HG02884 (cell line): ENCODE measurements around the gene THAP6.
"Not testable (repeated sequence)": the region's sequence is repeated elsewhere in the genome, so short reads cannot be mapped to it uniquely, and the experiment has no call there.

Experiments
- ATAC-seq: cut with Tn5 transposase; IDR thresholded peaks from one replicate; pipeline ENCODE4 v1.9.1; 2021; ENCODE audit warnings: mild to moderate bottlenecking, moderate library complexity; ENCODE audit not compliant: unreplicated experiment

The THAP6 gene

GRCh38 chr4:75514131-75514948, at the start of gene THAP6, which contains the start of gene RCHY1:
THAP6 (plus strand) TSS chr4:75514473; CDS start chr4:75515453, 980 bp downstream.
RCHY1 (minus strand) TSS chr4:75514403; CDS start chr4:75514286, 117 bp downstream.
- peak; percentile 94 for ATAC-seq

DNA sequence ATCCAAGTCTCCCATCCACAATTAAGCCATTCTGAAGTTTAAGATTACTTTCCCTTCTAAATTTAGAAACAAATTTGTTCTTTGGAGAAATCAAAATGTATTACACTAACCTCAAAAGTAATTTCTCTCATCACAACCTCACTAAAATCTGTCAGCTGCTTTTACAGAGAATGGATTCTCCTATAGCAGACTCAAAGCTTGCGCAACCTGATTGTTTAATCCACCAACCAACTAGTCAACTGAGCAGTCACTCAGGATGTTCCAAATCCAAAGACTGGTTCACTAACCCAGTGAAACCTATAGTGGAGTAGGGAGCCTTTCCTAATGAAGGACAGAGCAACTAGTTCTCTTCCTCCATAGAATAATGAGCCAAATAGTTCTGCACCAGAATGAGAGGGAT, 44.4 kb upstream of the THAP6 start:
- no peak for ATAC-seq

- no peak for ATAC-seq
These were observed 43.5 kb upstream of the THAP6 start for GRCh38 chr4:75470738-75471137.

DNA sequence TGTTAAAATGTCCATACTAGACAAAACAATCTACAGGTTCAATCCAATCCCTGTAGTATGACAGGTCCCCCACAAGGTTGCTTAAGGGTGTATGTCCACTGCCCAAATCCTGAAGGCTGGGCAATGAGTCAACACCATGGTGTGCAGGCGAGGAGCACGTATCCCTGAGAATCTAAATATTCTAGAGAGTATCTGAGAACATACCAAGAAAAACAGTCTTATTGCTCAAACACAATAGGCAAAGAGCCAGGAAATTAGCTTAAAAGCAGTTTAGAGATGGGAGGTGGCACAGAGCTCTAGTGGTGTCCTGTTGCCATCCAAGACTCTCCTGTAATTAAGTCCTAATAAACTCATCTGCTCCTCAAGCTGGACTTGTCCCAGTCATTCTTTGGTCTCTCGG, 37.1 kb upstream of the THAP6 start:
- no peak for ATAC-seq

- no peak for ATAC-seq
These were observed 30.1 kb upstream of the THAP6 start for GRCh38 chr4:75484190-75484589.

DNA sequence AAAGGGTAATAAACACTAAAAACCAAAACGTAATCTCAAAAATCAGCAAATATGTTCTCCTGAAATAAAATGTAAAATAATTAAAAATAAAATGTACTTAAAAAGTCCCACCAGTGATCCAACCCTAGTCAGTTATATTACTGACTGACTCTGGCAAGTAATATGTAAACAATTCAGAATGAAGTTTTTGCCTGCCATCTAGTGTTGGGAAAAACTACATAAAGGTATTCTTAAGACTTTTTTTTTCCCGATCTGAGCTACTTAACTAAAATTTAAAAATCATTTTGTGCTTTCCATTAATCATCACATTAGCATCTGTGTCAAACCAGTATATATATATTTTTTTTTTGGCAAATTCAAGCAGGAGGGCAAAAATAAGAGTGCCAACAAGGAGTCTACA, 24.1 kb upstream of the THAP6 start:
- no peak for ATAC-seq

GRCh38 chr4:75494563-75494962, 19.7 kb upstream of the THAP6 start:
- no peak for ATAC-seq

DNA sequence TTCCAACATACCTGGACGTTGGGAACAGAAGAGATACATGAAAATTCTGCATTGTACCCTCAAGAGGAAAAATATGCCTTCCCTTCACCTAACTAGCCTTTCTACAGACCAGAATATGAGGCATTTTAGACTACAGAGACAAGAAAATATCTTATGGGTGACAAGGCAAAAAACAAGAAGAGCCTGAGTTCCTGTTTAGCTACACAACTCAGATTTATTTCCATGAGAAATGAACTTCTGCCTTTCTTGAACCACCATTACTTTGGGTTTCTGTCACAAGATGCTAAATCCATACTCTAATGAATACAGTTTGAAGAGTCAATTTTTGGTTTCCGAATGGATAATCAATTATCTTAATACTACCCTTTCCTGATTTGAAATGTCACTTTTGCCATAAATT, 18.8 kb upstream of the THAP6 start:
- ATAC-seq, result no peak

DNA sequence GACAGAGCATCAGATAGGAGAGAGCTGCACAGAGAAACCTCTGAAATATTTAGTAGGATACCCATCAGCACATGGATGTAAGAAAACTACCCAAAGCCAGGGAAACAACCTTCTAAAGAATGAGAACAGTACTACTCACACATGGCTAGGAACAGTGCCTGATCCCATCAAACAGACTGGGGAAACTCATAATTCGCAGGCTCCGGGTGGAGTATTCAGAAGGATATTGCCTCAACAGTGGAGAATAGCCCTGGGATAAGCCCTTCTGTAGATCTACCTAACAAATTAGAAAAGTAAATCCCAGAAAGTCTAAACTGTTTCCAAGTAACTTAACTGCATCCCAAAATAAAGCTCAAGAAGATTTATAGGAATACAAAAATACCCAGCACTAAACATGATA, 17.9 kb upstream of the THAP6 start:
- no peak for ATAC-seq

DNA sequence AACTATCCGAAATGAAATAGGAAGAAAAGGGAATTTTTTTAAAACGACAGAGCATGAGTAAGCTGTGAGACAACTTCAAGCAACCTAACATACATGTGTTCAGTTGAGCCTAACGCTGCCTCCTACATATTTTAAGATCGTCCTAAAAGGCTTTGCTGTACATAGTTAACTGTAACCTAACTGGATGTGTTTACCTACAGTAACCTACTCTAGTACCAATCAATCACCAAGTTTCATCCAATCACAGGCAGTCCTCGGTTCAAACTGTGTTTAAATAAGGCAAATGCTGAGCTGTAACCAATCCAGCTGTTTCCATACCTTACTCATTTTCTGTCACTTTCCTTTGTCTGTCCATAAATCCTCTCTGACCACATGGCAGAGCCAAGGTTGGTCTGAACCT, 17.1 kb upstream of the THAP6 start:
- no peak for ATAC-seq

DNA sequence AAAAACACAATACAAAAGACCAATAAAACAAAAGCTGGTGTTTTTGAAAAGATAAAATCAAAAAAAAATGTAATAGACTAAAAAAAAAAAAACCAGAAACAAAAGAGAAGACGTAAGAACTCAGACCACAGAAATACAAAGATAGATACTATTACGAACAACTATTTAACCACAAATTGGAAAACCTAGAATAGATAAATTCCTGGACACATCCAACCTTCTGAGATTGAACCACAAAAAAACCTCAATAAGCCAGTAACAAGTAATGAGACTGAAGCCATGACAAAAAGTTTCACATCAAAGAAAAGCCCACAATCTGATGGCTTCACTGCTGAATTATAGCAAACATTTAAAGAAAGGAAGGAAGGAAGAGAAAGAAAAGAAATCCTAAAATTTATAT, 16.2 kb upstream of the THAP6 start:
- ATAC-seq, result no peak

DNA sequence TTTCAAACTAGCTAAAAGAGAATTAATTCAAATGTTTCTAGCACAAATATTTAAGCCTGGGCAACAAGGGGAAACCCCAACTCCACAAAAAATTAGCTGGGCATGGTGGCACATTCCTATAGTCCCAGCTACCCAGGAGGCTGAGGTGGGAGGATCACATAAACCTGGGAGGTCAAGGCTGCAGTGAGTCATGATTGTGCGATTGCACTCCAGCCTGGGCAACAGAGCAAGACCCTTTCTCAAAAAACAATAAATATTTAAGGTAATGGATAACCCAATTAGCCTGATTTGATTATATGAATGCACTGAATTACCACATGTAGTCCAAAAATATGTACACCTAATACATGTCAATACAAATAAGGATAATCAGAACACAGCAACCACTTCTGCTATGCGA, 14.4 kb upstream of the THAP6 start:
- no peak for ATAC-seq

GRCh38 chr4:75502671-75503070, 11.6 kb upstream of the THAP6 start:
- ATAC-seq, result no peak

DNA sequence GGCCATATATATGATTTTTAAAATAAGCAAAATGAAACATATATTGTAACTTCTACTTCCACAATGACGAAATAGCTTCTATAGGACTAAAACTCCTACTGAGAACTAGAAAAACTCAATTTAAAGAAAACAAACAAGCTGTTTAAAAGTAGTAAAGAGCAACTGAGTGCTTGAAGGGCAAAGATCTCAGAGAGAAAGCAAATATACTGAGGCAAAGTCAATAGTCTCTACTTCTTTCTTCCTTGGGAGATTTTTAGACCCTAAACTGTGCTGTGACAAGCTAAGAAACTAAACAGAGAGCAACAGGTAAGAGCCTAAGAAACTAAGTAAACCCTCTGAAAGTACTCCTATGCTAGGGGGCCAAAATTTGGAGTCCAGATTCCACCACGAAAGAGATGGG, 8.6 kb upstream of the THAP6 start:
- ATAC-seq, result no peak

GRCh38 chr4:75509592-75509991, 4.7 kb upstream of the THAP6 start:
- ATAC-seq, result not testable (repeated sequence)

DNA sequence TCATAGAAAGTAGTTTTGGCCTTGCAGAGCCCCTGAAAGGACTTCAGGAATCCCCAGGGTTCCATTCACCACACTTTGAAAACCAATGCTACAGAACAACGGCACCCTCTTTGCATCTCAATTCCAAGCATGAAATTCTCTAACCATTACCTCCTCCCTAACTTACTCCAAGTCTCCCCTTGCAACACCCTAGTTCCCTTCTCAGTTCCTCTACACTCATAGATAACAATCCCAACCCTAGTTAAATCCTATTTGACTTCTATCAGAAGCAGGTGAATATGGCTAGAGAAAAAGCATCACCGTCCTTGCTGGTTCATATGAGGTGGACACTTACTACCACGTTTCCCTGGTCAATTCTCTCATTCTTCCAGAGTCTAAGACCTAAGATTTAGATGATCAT, 2.4 kb upstream of the THAP6 start:
- no peak for ATAC-seq

DNA sequence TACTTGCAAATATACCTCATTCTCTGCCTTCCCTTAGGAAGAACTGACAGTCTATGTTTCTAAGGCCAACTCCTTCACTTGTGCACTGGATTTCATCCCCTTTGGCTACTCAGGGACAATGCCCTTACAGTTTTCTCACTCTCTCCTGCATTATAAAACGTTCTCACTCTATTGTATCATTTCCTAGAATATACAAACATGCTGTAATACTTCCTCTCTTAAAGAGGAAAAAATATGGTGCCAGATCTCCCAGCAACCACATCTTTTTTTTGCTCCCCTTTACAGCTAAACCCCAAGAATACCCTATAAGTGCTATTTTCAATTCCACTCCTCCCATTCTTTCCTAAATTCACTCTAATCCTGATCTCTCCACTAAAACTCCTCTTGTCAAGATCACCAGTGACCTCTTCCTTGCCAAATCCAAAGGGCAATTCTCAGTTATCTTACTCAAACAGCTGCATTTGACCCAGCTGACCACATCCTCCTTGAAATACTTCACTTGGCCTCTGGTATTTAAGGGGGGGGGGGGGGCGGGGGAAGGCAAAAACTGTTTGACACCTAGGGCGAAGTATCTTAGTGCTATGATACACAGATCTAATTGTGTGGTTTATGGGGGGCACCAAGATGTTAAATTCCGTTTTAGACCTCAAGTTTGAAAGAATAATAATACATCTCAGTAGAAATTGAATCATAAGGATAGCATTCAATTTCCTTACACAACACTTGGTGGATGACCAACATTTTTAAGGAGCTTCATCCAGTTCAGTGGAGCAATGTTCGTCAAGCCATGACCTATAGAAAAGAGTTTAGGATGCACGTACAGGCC, 1.7 kb upstream of the THAP6 start:
- ATAC-seq, result no peak

- no peak for ATAC-seq
These were observed 645 bp upstream of the THAP6 start for GRCh38 chr4:75513526-75514130.

- ATAC-seq, result no peak
These were observed 808 bp downstream of the THAP6 start for GRCh38 chr4:75514949-75515612.

GRCh38 chr4:75516144-75516543, 1.9 kb downstream of the THAP6 start:
- ATAC-seq, result no peak

DNA sequence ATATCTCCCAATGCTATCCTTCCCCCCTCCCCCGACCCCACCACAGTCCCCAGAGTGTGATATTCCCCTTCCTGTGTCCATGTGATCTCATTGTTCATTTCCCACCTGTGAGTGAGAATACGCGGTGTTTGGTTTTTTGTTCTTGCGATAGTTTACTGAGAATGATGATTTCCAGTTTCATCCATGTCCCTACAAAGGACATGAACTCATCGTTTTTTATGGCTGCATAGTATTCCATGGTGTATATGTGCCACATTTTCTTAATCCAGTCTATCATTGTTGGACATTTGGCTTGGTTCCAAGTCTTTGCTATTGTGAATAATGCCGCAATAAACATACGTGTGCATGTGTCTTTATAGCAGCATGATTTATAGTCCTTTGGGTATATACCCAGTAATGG, 5.2 kb downstream of the THAP6 start:
- not testable (repeated sequence) for ATAC-seq
